Peyer's patch (tissue), 4 donors: Measurements from ENCODE around the gene SMOC1. TPM values are rescaled to one million over a fixed set of nuclear protein-coding genes. Genes with fewer than 3 reads are reported as not detected.

Experiments used
- DNase-seq, 3 donors: peaks; one replicate each; pipeline ENCODE4 v3.0.0-alpha.2; 2017 to 2019
- H3K27ac ChIP-seq, 4 donors: fragments of 200-600 bp; sonication (generic); one replicate each; pipeline ENCODE4 v1.5.1; 2016 to 2019
- H3K27me3 ChIP-seq, 2 donors: fragments of 200-600 bp; sonication (generic); one replicate each; pipeline ENCODE4 v1.5.1; 2019
- H3K36me3 ChIP-seq, 3 donors: fragments of 200-600 bp; sonication (generic); one replicate each; pipeline ENCODE4 v1.5.1; 2016 to 2019
- H3K4me1 ChIP-seq, 4 donors: fragments of 200-600 bp; sonication (generic); one replicate each; pipeline ENCODE4 v1.5.1; 2016 to 2019
- H3K4me3 ChIP-seq, 4 donors: fragments of 200-600 bp; sonication (generic); 1 replicate in 3 of 4; 2 replicates in 1 of 4; pipeline ENCODE4 v1.5.1; 2016 to 2019; ENCODE audit warnings: mild to moderate bottlenecking in 1 of 4
- H3K9me3 ChIP-seq, 4 donors: fragments of 200-600 bp; sonication (generic); one replicate each; pipeline ENCODE4 v1.5.1; 2016 to 2019; ENCODE audit warnings: mild to moderate bottlenecking in 1 of 4
- POLR2A ChIP-seq, 2 donors: fragments of 450-650 bp; IDR thresholded peaks; one replicate each; pipeline ENCODE4 v1.5.1; 2017; ENCODE audit warnings: antibody characterized with exemption in 2 of 2, mild to moderate bottlenecking in 2 of 2, moderate library complexity in 2 of 2
- total RNA-seq, 4 donors: library from RNA; depleted of rRNA; stranded (reverse); fragments of >200 nt; gene quantifications; one replicate each; pipeline ENCODE4 v1.1.0, GENCODE V29; 2016
- TF ChIP-seq, protein P1 (sequence below), 6 experiments: fragments of 450-650 bp in 4 of 6; fragments of 200-600 bp in 2 of 6; sonication (generic) in 1 of 6; IDR thresholded peaks; one replicate each; pipeline ENCODE4 v1.5.1; 2017 to 2019; ENCODE audit warnings: antibody characterized with exemption in 6 of 6, mild to moderate bottlenecking in 3 of 6, moderate library complexity in 1 of 6

The SMOC1 gene
- total RNA-seq, 4 donors from 2014 or later, result 0.35 to 0.54 (median 0.38) TPM; not detected in 1

DNA sequence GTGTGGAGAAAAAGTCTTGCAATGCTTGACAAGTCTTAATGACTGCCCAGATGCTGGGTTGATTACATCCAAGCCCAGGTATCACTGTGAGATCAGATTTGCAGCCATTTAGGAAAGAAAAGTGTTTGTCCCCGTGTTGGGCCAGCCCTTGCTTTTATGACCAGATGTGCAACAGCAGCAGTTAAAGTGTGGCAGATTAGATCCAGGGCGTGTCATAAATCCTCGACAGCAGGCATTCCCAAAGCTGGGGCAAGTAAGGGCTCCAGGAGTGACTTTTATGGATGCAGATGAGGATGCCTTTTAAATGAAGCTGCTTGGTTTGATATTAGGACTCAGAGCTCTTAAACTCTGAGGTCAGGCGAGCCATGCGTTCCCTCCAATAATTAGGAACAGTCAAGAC, 1.7 kb downstream of the SMOC1 start:
- H3K27ac ChIP-seq, result no peak overlapping the region
- H3K36me3 ChIP-seq, result no peaks in the 10 kb centered on the region
- H3K9me3 ChIP-seq, result no peaks in the 10 kb centered on the region
- peaks cover 0 to 11% (median 0%) of the 10 kb centered on the region in 4 donors for H3K4me1 ChIP-seq
- TF ChIP-seq POLR2A (IDR thresholded peaks at IDR 0.05), result no peak
- TF ChIP-seq, protein P1, sequence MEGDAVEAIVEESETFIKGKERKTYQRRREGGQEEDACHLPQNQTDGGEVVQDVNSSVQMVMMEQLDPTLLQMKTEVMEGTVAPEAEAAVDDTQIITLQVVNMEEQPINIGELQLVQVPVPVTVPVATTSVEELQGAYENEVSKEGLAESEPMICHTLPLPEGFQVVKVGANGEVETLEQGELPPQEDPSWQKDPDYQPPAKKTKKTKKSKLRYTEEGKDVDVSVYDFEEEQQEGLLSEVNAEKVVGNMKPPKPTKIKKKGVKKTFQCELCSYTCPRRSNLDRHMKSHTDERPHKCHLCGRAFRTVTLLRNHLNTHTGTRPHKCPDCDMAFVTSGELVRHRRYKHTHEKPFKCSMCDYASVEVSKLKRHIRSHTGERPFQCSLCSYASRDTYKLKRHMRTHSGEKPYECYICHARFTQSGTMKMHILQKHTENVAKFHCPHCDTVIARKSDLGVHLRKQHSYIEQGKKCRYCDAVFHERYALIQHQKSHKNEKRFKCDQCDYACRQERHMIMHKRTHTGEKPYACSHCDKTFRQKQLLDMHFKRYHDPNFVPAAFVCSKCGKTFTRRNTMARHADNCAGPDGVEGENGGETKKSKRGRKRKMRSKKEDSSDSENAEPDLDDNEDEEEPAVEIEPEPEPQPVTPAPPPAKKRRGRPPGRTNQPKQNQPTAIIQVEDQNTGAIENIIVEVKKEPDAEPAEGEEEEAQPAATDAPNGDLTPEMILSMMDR (IDR thresholded peaks at IDR 0.05), result no peak
- peaks cover 0 to 12% of the 10 kb centered on the region in 2 donors for H3K27me3 ChIP-seq
- no peak overlapping the region for H3K4me3 ChIP-seq
- DNase-seq, result no peak

DNA sequence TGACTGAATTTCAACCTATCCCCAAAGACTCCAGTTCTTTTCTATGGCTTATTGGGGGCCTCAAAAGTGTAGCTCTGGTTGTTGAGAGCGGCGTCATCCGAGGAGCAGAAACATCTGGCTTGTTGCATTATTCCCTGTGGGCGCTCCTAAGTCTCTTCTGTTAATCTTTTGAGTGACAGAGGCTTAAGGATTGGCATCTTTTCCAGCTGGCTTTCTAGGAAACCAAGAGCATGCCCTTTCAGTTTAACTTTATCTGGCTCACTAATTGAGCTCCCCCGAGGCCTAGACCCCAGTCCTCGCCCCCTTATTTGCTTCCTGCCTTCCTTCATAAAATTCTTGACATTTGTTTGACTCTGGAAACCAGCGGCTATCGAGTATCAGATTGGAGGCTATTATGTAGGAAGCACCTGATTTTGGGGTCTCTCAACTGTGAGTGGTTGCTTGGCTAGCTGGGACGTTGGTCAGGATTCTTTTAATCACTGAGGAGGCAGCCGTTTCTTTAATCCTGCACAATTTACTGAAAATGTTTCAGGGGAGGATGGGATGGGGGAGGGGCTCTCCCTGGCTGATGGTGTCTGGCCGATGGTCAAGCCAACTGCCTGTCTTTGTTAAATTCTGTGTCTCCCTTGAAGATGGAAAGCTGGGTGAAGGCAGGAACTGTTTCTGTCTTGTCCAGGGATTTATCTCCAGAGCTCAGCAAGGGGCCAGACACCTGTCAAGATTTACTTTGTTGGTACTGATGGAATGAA, 3.1 kb downstream of the SMOC1 start:
- TF ChIP-seq, protein P1 (IDR thresholded peaks at IDR 0.05), result no peak
- TF ChIP-seq POLR2A (IDR thresholded peaks at IDR 0.05), result no peak
- peaks cover 0 to 11% (median 0%) of the 10 kb centered on the region in 4 donors for H3K4me1 ChIP-seq
- DNase-seq, result no peak
- no peak overlapping the region for H3K27ac ChIP-seq
- peaks cover 0 to 12% of the 10 kb centered on the region in 2 donors for H3K27me3 ChIP-seq
- H3K9me3 ChIP-seq, result no peaks in the 10 kb centered on the region
- H3K36me3 ChIP-seq, result no peaks in the 10 kb centered on the region
- no peak overlapping the region for H3K4me3 ChIP-seq

DNA sequence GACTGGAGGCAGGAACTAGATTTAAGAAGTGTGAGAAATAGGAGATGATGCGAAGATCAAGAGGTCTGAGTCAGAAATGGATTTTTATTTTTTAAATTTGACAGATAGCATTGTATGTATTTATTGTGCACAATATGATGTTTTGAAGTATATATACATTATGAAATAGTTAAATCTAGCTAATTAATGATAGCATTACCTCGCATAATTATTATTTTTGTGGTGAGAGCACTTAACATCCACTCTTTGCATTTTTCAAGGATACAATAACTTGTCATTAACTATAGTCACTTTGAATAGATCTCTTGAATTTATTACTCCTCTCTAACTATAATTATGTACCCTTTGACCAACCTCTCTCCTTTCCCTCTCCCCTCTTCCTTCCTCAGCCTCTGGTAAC, 3.7 kb downstream of the SMOC1 start:
- Histone ChIP-seq H3K9me3 (no peaks in the 10 kb centered on the region), H3K36me3 (no peaks in the 10 kb centered on the region), H3K4me3 (no peak overlapping the region), H3K4me1 (peaks cover 0 to 11% (median 0%) of the 10 kb centered on the region in 4 donors), H3K27me3 (peaks cover 0 to 12% of the 10 kb centered on the region in 2 donors), H3K27ac (no peak overlapping the region)
- no peak for DNase-seq
- TF ChIP-seq POLR2A (IDR thresholded peaks at IDR 0.05), result no peak
- TF ChIP-seq, protein P1 (IDR thresholded peaks at IDR 0.05), result no peak

DNA sequence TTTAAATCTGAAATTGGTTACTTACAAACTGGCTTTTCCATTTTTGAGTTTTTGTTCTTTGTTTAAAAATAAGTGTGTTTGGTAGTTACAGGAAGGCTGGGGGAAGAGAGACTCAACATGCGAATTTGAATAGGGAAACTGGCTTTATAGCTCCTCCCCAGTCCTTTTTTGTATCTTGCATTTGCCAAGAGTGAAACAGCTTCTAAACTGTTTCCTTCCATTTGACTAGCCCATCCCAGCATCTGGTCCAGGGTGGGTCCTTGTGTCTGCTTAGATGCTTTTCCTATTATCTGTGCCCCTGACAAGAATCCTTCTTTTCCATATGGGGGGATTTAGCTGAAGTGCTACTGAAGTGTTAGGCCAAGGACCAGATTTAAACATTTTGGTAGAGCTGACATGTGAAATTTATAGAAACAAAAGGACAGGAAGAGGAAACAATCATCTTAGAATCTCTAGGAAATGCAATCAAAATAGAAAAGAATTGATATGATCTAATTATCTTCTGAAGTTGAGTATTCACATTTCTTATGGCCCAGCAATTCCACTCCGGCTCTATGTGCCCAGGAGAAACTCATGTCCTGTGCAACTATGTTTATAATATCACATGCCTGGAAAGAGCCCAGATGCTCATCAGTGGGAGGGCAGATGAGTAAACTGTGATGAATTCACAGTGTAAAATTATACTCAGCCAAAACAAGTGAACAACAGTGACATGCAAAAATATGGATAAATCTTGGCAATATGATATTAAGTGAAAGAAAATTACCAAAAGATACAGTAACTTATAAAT, 7.4 kb downstream of the SMOC1 start:
- H3K27me3 ChIP-seq, result no peaks in the 10 kb centered on the region
- H3K36me3 ChIP-seq, result no peaks in the 10 kb centered on the region
- H3K9me3 ChIP-seq, result no peaks in the 10 kb centered on the region
- no peak for DNase-seq
- H3K27ac ChIP-seq, result no peak overlapping the region
- no peaks in the 10 kb centered on the region for H3K4me1 ChIP-seq
- H3K4me3 ChIP-seq, result no peak overlapping the region
- TF ChIP-seq, protein P1 (IDR thresholded peaks at IDR 0.05), result no peak
- no peak for TF ChIP-seq POLR2A (IDR thresholded peaks at IDR 0.05)

DNA sequence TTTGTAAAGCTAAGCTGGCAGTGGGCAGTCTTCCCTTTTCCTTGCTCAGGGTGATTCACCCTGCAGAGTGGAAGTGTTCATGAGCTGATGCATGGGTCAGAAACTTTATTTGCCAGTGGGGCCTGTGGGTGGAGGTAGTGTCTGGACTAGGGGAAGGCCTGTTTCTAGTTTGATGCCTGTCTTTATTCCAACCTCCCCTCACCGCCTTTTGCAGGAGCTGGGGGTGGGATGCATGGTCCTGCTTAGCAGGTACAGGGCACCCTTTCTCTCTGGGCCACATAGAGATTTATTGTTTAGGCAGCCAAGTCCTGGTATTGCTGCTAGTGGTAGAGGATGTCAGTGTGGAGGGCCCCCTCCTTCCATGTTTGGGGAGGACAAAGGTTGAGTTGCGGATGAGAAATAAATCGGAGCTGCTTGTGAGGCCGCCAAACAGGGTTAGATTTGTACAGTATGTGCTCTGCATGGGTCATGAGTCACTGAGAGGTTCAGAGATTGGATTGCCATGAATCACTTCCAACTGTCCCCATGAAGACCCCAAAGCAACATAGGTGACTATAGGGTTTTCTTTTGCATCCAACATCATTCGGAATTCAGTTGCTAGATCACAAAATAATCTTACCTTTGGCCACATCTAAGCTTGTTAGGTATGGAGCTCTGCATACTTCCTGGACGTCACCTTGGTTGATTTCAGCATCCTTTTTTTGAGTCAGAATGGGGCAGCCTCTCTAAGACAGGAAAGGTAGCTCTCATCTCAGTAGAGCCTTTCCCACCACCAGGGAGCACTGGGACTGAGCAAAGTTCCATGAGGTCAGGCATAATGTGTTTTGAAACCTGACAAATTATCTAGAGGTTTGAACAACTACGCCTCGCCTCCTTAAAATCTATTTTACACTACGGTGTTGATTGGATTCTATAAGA, 8.8 kb downstream of the SMOC1 start:
- Histone ChIP-seq H3K36me3 (no peaks in the 10 kb centered on the region), H3K27me3 (no peaks in the 10 kb centered on the region), H3K4me3 (no peak overlapping the region), H3K27ac (no peak overlapping the region), H3K9me3 (no peaks in the 10 kb centered on the region), H3K4me1 (no peaks in the 10 kb centered on the region)
- TF ChIP-seq, protein P1 (IDR thresholded peaks at IDR 0.05), result no peak
- TF ChIP-seq POLR2A (IDR thresholded peaks at IDR 0.05), result no peak
- no peak for DNase-seq
